WTC11 (cell line): Measurements from ENCODE around the gene EML6.

Experiments used
- ELF4 ChIP-seq: sonication (generic); formaldehyde crosslinking; IDR thresholded peaks from 2 replicates; pipeline ENCODE4 v1.8.1; 2022; ENCODE audit warnings: low read depth, mild to moderate bottlenecking, moderate library complexity, missing genetic modification reagents
- MAX ChIP-seq: sonication (generic); formaldehyde crosslinking; IDR thresholded peaks from 2 replicates; pipeline ENCODE4 v1.8.0; 2022; ENCODE audit warnings: mild to moderate bottlenecking, missing genetic modification reagents
- SMAD3 ChIP-seq: sonication (generic); formaldehyde crosslinking; IDR thresholded peaks from 2 replicates; pipeline ENCODE4 v1.8.0; 2022; ENCODE audit warnings: missing genetic modification reagents, mild to moderate bottlenecking, borderline replicate concordance
- TEAD4 ChIP-seq: sonication (generic); formaldehyde crosslinking; IDR thresholded peaks from 2 replicates; pipeline ENCODE4 v1.8.0; 2022; ENCODE audit warnings: mild to moderate bottlenecking, missing genetic modification reagents
- TF ChIP-seq, protein P1 (sequence below): fragments of 200-600 bp; IDR thresholded peaks from 2 replicates; pipeline ENCODE4 v1.8.0; 2022; ENCODE audit warnings: antibody characterized with exemption

GRCh38 chr2:54755641-54756326, 32.3 kb downstream of the EML6 start:
- TF ChIP-seq SMAD3 (CRISPR knock-in tag), result no peak
- TF ChIP-seq, protein P1, sequence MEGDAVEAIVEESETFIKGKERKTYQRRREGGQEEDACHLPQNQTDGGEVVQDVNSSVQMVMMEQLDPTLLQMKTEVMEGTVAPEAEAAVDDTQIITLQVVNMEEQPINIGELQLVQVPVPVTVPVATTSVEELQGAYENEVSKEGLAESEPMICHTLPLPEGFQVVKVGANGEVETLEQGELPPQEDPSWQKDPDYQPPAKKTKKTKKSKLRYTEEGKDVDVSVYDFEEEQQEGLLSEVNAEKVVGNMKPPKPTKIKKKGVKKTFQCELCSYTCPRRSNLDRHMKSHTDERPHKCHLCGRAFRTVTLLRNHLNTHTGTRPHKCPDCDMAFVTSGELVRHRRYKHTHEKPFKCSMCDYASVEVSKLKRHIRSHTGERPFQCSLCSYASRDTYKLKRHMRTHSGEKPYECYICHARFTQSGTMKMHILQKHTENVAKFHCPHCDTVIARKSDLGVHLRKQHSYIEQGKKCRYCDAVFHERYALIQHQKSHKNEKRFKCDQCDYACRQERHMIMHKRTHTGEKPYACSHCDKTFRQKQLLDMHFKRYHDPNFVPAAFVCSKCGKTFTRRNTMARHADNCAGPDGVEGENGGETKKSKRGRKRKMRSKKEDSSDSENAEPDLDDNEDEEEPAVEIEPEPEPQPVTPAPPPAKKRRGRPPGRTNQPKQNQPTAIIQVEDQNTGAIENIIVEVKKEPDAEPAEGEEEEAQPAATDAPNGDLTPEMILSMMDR, result no peak
- no peak for TF ChIP-seq TEAD4 (CRISPR knock-in tag)
- TF ChIP-seq ELF4 (CRISPR knock-in tag), result no peak
- no peak for TF ChIP-seq MAX (CRISPR knock-in tag)
